Measurements from ENCODE around the gene MSI2.

The MSI2 gene

GRCh38 chr17:57631871-57632270, 375.5 kb downstream of the MSI2 start:
- no peak for DNase-seq

- DNase-seq, result no peak
These were observed 376.0 kb downstream of the MSI2 start for GRCh38 chr17:57632294-57632693.

DNA sequence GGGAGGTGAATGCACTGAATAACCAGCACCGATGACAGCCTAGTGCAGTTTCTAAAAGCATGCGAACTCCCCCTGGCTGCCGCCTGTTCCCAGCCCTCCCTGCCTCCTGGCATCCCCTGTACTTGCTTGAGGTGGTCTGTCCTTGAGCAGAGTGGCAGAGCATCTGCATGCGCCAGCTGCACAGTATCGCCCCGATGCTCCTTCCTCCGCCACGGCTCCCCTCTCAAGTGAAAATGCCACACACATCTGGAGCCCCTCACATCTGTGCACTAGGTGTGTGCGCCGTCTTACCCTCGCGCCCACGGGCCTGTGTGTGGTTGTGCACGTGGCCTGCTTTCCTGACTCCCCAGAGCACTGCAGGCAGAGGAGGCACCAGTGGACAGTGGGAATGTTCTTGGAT, 376.9 kb downstream of the MSI2 start:
- no peak for DNase-seq

- DNase-seq, result no peak
These were observed 378.6 kb downstream of the MSI2 start for GRCh38 chr17:57634713-57635465.

- no peak for DNase-seq
These were observed 380.0 kb downstream of the MSI2 start for GRCh38 chr17:57636274-57636673.

- no peak for DNase-seq
These were observed 380.8 kb downstream of the MSI2 start for GRCh38 chr17:57636985-57637665.

DNA sequence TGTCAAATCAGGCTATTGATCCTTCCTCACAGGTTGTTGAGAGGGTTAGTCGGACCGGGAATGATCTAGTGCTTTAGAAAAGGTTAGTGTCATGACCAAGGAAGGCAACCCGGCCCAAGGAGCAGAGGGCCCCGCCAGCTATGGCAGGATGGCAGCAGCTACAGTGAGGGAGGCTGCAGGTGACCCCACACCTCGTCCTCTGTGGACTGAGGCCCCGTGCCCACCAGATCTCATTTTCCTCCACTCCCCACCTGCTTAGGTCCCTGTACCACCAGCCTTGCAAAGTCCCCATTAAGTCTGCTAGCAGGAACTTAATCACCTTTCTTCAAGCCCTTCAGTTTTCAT, 381.3 kb downstream of the MSI2 start:
- DNase-seq, result no peak

DNA sequence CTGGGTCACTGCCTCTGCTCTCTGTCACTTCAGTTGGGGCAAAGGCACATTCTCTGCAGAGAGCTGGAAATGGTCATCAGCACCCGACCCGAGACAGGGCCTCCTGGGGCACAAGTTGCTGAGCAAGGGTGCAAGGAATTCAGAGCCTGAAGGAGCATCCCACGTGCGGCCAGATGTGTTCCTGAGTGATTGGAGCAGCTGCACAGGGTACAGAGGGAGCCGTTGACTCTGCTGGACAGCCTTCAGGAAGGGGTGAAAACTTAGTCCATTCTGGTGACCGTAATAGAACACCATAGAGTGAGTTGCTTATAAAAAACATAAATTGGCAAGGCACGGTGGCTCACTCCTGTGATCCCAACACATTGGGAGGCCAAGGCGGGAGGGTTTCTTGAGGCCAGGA, 382.0 kb downstream of the MSI2 start:
- no peak for DNase-seq

DNA sequence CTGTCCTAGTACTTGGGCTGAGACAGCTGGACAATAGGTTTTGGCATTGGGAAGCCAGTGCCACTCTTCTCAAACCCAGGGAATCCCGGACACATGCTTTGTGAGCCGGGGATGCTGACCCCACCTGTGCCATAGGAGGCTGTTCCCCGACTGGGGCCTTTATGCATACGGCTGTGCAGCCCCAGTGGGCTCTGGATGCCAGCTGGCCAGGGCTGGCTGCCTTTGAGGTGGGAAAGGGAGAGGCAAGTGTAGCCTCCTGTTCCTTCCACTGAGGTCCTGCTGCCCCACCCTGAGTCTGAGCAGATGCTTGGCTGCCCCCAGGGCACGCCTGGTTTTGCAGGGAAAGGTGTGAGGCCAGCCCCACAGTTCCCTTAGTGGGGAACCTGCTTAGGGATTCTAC, 383.1 kb downstream of the MSI2 start:
- no peak for DNase-seq

GRCh38 chr17:57640079-57640478, 383.8 kb downstream of the MSI2 start:
- no peak for DNase-seq

DNA sequence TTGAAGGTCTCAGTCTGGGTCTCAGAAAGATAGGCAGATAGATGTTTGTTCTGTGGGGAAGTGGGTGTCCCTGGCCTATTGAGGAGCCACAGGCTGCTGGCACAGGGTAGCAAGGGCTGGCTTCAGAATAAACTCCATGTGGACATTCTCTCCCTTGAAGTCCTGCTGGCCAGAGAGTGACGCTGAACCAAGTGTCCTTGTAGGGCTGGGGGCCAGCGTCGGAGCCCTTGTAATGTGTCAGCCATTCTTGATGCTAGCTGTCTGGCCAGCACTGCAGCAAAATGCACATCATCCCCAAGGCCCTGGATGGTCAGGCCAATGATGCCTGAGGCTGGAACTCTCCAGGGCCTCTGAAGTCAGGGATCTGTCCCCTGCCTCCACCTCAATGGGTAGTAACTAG, 385.4 kb downstream of the MSI2 start:
- no peak for DNase-seq

DNA sequence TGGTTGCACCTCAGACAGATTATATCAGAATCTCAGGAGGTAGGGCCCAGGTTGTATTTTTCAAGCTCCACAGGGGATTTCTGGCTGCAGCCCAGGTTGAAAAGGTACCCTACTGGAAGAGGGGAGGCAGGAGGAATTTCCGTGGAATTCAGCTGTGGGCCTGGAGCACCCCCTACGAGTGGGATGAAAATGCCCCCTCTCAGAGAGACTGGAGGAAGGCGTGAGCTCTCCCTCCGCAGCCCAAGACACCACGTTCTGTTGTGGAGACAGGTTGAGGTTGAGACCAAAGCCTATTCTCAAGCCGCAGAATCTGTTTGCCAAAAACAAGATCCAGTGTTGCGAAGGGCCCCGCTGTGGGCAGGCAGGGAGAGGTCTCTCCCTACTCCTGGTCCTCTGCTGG, 386.7 kb downstream of the MSI2 start:
- no peak for DNase-seq

DNA sequence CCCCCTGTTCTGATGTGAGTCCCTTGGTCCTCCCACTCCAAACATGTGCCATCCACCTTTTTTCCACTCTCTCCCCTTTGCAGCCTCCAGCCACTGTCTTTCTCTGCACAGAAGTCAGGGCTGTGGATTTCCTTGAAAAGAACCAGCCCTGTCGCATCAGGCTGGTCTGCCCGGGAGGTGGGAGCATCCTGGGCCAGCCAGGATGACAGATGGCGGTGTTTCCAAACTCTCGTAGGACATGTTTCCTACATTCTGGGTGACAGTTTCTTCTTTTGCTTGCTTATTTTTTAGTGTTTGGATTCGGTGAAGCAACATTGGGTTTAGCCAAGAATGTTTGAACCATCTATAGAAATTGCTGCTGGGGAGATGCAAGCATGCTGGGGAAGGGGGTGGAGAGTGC, 388.0 kb downstream of the MSI2 start:
- DNase-seq, result no peak

DNA sequence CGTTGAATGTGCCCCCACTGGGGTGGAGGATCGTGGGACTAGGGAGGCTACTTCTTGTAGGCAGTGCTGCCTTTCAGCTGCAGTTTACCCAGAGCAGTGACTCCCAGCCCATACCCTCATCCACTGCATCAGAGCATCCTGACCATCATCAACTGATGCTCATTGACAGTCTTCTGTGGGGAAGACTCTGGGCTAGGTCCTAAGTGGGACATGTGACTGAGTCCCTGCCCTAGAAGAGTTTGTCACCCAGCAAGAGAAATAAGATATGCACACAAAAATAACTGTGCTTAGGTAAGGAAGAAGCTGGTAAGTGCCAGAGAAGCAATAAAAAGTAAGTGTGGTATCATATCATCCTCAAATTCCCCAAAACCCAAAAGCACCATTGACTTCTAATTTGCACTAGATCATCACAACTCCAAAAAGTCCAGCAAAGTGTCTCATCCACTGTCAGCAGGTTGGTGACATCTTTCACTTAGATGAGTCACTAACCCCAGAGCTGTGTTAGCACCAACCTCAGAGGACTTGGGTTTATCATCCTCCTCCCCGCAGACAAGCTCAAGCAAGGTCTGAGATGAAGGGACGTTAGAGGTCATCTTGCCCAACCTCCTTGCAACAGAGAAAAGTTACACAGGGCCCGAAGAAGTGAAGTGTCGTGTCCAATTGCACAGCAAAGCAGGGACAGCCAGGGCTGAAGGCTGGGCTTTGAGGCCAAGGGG, 389.8 kb downstream of the MSI2 start:
- DNase-seq, result no peak

- no peak for DNase-seq
These were observed 392.4 kb downstream of the MSI2 start for GRCh38 chr17:57648720-57649119.

- no peak for DNase-seq
These were observed 392.9 kb downstream of the MSI2 start for GRCh38 chr17:57649191-57649590.

- no peak for DNase-seq
These were observed 393.6 kb downstream of the MSI2 start for GRCh38 chr17:57649731-57650484.

GRCh38 chr17:57650548-57650947, 394.2 kb downstream of the MSI2 start:
- DNase-seq, result no peak

DNA sequence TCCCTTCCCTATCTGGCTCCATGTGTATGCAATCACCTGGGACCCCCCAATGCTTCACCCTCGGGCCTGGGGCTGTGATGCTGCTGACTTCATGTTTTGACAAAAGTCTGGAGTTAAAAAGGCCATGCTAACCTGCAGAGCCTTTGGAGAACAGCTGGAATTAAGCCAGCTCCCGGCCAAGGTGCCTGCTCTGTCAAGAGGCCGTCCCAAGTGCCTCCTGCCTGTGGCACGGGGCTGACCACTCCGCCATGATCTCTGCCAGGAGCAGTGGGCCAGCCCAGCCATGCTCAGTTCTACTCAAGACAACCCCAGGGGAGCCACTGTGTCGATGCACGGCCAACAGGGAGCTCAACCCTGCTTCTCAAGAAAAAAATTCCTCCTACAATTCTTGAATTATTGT, 395.1 kb downstream of the MSI2 start:
- DNase-seq, result no peak

DNA sequence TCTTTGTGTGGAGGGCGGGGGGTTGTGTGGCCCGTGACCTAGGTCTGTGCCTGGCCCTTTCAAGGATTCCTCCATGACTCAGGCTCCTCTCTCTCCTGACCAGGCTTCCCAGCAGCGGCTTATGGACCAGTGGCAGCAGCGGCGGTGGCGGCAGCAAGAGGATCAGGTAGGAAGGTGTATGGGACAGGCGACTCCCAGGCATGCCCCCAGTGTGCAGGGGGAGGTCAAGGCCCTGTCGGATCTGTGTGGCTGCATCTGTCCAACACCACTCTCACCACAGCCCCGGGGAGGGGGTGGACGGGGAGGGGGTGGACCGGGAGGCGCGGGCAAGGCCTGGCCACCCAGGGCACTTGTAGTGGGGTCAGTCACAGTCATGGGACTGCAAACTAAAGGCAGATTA, 395.7 kb downstream of the MSI2 start:
- no peak for DNase-seq

GRCh38 chr17:57652811-57653210, 396.5 kb downstream of the MSI2 start:
- DNase-seq, result no peak

GRCh38 chr17:57653279-57653678, 397.0 kb downstream of the MSI2 start:
- no peak for DNase-seq

DNA sequence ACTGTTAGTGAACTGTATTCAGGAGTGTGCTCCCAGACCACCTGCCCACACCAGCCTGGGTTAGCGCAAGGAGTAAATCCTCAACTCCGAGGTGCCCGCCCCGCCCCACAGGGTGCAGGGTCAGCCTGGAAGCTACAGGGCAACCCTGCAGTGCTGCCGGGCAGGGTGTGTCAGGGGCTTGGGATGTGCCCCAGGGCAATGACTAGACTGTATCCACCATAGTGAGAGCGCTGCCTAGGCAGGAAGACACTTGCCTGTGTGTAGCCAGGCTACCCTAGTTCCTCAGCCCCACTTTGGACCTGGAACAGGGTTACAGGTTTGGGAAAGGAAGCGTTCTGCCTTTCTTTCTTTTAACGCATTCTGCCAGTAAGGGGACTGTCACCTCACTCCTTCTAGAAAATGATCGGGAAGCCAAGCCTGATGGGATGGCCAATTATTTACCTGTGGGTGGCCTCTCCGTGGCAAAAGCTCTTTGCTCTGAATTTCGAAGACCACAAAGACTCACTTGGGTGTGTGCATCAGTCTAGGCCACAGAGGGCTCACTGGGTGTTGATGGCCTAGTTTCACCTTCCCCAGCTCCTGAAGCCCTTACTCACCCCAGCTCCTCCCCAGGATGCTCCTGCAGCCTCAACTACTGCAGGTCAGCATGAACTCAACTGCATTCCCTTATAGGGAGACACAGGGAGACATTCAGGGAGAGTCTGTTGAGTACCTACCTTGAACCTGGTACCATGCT, 397.9 kb downstream of the MSI2 start:
- DNase-seq, result no peak

Data from hematopoietic multipotent progenitor cell treated with erythropoietin and hydrocortisone succinate and interleukin-3 and kit ligand, for 8 days (in vitro differentiated cells).